ENCODE results near the gene C15orf39. TPM values are rescaled to one million over a fixed set of nuclear protein-coding genes. Genes with fewer than 3 reads are reported as not detected.
"Not testable (repeated sequence)": the region's sequence is repeated elsewhere in the genome, so short reads cannot be mapped to it uniquely, and the experiment has no call there.

The C15orf39 gene
- total RNA-seq, 1 donor from 2014 or later: 44.5 TPM

- peaks cover 15% of the 10 kb centered on the region for H3K27me3 Mint-ChIP-seq
- no peaks in the 10 kb centered on the region for H3K4me1 Mint-ChIP-seq (ENCODE audit: unreplicated experiment)
- no peak for TF ChIP-seq CTCF (conservative IDR thresholded peaks at IDR 0.05)
These were observed 34.4 kb downstream of the C15orf39 start for GRCh38 chr15:75235760-75236729.

GRCh38 chr15:75237316-75237982 is 35.8 kb downstream of the C15orf39 start:
- H3K4me3 Mint-ChIP-seq: no peak overlapping the region
- no peak overlapping the region for H3K27ac Mint-ChIP-seq

More at GRCh38 chr15:75235760-75236729, 34.4 kb downstream of the C15orf39 start:
- no peak overlapping the region for H3K27ac Mint-ChIP-seq
- no peaks in the 10 kb centered on the region for H3K9me3 Mint-ChIP-seq
- DNase-seq (ENCODE audit: extremely low spot score, unreplicated experiment): no peak
- H3K4me3 Mint-ChIP-seq: no peak overlapping the region
- H3K36me3 Mint-ChIP-seq: no peaks in the 10 kb centered on the region

GRCh38 chr15:75238150-75238549 is 36.5 kb downstream of the C15orf39 start:
- TF ChIP-seq CTCF (conservative IDR thresholded peaks at IDR 0.05): no peak
- Mint-ChIP-seq H3K27me3 (peaks cover 8% of the 10 kb centered on the region), H3K36me3 (no peaks in the 10 kb centered on the region), H3K4me1 (ENCODE audit: unreplicated experiment) (no peaks in the 10 kb centered on the region), H3K9me3 (no peaks in the 10 kb centered on the region), H3K4me3 (no peak overlapping the region), H3K27ac (no peak overlapping the region)
- DNase-seq (ENCODE audit: extremely low spot score, unreplicated experiment): no peak

More at GRCh38 chr15:75237316-75237982, 35.8 kb downstream of the C15orf39 start:
- TF ChIP-seq CTCF (conservative IDR thresholded peaks at IDR 0.05): no peak
- Mint-ChIP-seq H3K36me3 (no peaks in the 10 kb centered on the region), H3K4me1 (ENCODE audit: unreplicated experiment) (no peaks in the 10 kb centered on the region), H3K27me3 (peaks cover 8% of the 10 kb centered on the region), H3K9me3 (no peaks in the 10 kb centered on the region)
- peak; percentile 63 for DNase-seq (ENCODE audit: extremely low spot score, unreplicated experiment)

GRCh38 chr15:75245741-75246140 is 44.1 kb downstream of the C15orf39 start:
- H3K36me3 Mint-ChIP-seq; DNase-seq (ENCODE audit: extremely low spot score, unreplicated experiment); H3K27ac Mint-ChIP-seq; H3K4me1 Mint-ChIP-seq (ENCODE audit: unreplicated experiment); H3K4me3 Mint-ChIP-seq; H3K9me3 Mint-ChIP-seq: not testable (repeated sequence)
- peaks cover 35% of the 10 kb centered on the region for H3K27me3 Mint-ChIP-seq

- H3K9me3 Mint-ChIP-seq; H3K36me3 Mint-ChIP-seq; H3K27ac Mint-ChIP-seq; H3K4me1 Mint-ChIP-seq (ENCODE audit: unreplicated experiment); DNase-seq (ENCODE audit: extremely low spot score, unreplicated experiment); H3K4me3 Mint-ChIP-seq: not testable (repeated sequence)
- H3K27me3 Mint-ChIP-seq: peaks cover 53% of the 10 kb centered on the region
These were observed 47.3 kb downstream of the C15orf39 start for GRCh38 chr15:75248991-75249390.

- TF ChIP-seq CTCF (conservative IDR thresholded peaks at IDR 0.05): no peak
These were observed 48.0 kb downstream of the C15orf39 start for GRCh38 chr15:75249726-75250125.

GRCh38 chr15:75251343-75251742 is 49.7 kb downstream of the C15orf39 start:
- not testable (repeated sequence) for H3K4me1 Mint-ChIP-seq (ENCODE audit: unreplicated experiment); H3K9me3 Mint-ChIP-seq; H3K27ac Mint-ChIP-seq; H3K36me3 Mint-ChIP-seq; DNase-seq (ENCODE audit: extremely low spot score, unreplicated experiment); H3K4me3 Mint-ChIP-seq
- peaks cover 47% of the 10 kb centered on the region for H3K27me3 Mint-ChIP-seq

More at GRCh38 chr15:75249726-75250125, 48.0 kb downstream of the C15orf39 start:
- no peaks in the 10 kb centered on the region for H3K36me3 Mint-ChIP-seq
- no peaks in the 10 kb centered on the region for H3K9me3 Mint-ChIP-seq
- H3K4me1 Mint-ChIP-seq (ENCODE audit: unreplicated experiment): no peaks in the 10 kb centered on the region
- DNase-seq (ENCODE audit: extremely low spot score, unreplicated experiment): no peak
- no peak overlapping the region for H3K4me3 Mint-ChIP-seq
- H3K27ac Mint-ChIP-seq: no peak overlapping the region
- H3K27me3 Mint-ChIP-seq: peaks cover 53% of the 10 kb centered on the region

GRCh38 chr15:75252285-75252684 is 50.6 kb downstream of the C15orf39 start:
- not testable (repeated sequence) for H3K36me3 Mint-ChIP-seq; H3K9me3 Mint-ChIP-seq; DNase-seq (ENCODE audit: extremely low spot score, unreplicated experiment); H3K4me3 Mint-ChIP-seq; H3K4me1 Mint-ChIP-seq (ENCODE audit: unreplicated experiment); H3K27ac Mint-ChIP-seq
- H3K27me3 Mint-ChIP-seq: peaks cover 47% of the 10 kb centered on the region

- H3K9me3 Mint-ChIP-seq; DNase-seq (ENCODE audit: extremely low spot score, unreplicated experiment); H3K4me3 Mint-ChIP-seq; H3K4me1 Mint-ChIP-seq (ENCODE audit: unreplicated experiment); H3K27ac Mint-ChIP-seq; H3K27me3 Mint-ChIP-seq; H3K36me3 Mint-ChIP-seq: not testable (repeated sequence)
These were observed 56.4 kb downstream of the C15orf39 start, which contains the start of gene GOLGA6C for GRCh38 chr15:75258034-75258433. GOLGA6C (plus strand) TSS chr15:75258334; CDS start chr15:75258599, 265 bp downstream.

Measured in type B pancreatic cell (in vitro differentiated cells).